Esophagus squamous epithelium (tissue), 5 donors: ENCODE data around the gene NKG7. TPM values are rescaled to one million over a fixed set of nuclear protein-coding genes. Genes with fewer than 3 reads are reported as not detected.
"Not testable (repeated sequence)": the region's sequence is repeated elsewhere in the genome, so short reads cannot be mapped to it uniquely, and the experiment has no call there.

Experiments used
- DNase-seq: peaks from one replicate; lab custom pipeline; 2025; lab: John Stamatoyannopoulos, UW
- H3K27ac ChIP-seq, 4 donors: fragments of 200-600 bp; sonication (generic); one replicate each; pipeline ENCODE4 v1.5.1; 2016 to 2019; ENCODE audit warnings: mild to moderate bottlenecking in 1 of 4
- H3K27me3 ChIP-seq, 4 donors: fragments of 200-600 bp; sonication (generic); 1 replicate in 3 of 4; 2 replicates in 1 of 4; pipeline versions ENCODE4 v1.5.1 to v1.6.0; 2017 to 2021; ENCODE audit warnings: antibody characterized with exemption in 1 of 4
- H3K36me3 ChIP-seq, 3 donors: fragments of 200-600 bp; sonication (generic); one replicate each; pipeline ENCODE4 v1.5.1; 2016 to 2019
- H3K4me1 ChIP-seq, 3 donors: fragments of 200-600 bp; sonication (generic); one replicate each; pipeline ENCODE4 v1.5.1; 2017 to 2019
- H3K4me3 ChIP-seq, 4 donors: fragments of 200-600 bp; sonication (generic); 1 replicate in 3 of 4; 2 replicates in 1 of 4; pipeline ENCODE4 v1.5.1; 2016 to 2019; ENCODE audit warnings: mild to moderate bottlenecking in 2 of 4, moderate library complexity in 1 of 4
- H3K9me3 ChIP-seq, 3 donors: fragments of 200-600 bp; sonication (generic); one replicate each; pipeline ENCODE4 v1.5.1; 2016 to 2019
- POLR2A ChIP-seq, 4 donors: fragments of 450-650 bp; IDR thresholded peaks; one replicate each; pipeline ENCODE4 v1.6.1; 2017; ENCODE audit warnings: antibody characterized with exemption in 4 of 4, mild to moderate bottlenecking in 4 of 4, moderate library complexity in 3 of 4
- WGBS, 2 donors: methylation state at CpG; one replicate each; pipeline ENCODE4 v1.1.5; 2018; 5-methylcytosine and 5-hydroxymethylcytosine counted together
- intact Hi-C: fragments of 100-400 bp; cut with DNase I; formaldehyde crosslinking; loops from one replicate; pipeline ENCODE4 v1.15.0; 2022
- total RNA-seq, 4 donors: library from RNA; depleted of rRNA; stranded (reverse); fragments of >200 nt; gene quantifications; one replicate each; pipeline ENCODE4 v1.1.0, GENCODE V29; 2016
- TF ChIP-seq, protein P1 (sequence below), 6 experiments: fragments of 450-650 bp in 4 of 6; fragments of 200-600 bp in 2 of 6; sonication (generic) in 2 of 6; IDR thresholded peaks; one replicate each; pipeline ENCODE4 v1.5.1; 2016 to 2019; ENCODE audit warnings: antibody characterized with exemption in 6 of 6, mild to moderate bottlenecking in 4 of 6, moderate library complexity in 4 of 6
- donor health status: DM: yes; HTN: yes; CAD: no.

Gene NKG7
- total RNA-seq, 4 donors from 2014 or later: 0.50 to 2.5 (median 2.2) TPM; not detected in 1

DNA sequence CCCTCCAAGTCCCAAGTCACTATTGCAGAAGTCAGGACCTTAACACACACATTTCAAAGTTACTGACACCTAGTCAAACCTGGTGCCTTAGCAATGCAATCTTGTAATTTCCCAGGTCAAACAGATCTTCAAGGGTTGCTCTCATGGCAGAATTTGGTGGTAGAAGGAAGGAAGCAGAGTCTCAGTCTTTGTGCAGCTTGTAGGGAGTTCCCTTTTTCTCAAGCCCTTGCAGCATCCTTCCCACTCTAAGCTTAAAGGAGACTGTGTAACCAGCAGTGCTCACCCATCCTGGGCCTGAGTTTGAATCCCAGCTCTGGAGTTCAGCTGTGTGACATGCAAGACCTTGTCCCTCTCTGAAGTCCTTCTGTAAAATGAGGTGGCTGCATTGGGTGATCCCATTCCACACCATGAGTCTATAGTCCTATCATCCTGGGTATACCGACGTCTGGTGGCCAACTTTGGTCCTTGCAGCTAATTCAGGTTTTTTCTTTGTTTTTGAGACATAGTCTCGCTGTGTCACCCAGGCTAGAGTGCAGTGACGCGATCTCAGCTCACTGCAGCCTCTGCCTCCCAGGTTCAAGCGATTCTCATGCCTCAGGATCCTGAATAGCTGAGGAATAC is 35.2 kb upstream of the NKG7 start:
- TF ChIP-seq, protein P1, sequence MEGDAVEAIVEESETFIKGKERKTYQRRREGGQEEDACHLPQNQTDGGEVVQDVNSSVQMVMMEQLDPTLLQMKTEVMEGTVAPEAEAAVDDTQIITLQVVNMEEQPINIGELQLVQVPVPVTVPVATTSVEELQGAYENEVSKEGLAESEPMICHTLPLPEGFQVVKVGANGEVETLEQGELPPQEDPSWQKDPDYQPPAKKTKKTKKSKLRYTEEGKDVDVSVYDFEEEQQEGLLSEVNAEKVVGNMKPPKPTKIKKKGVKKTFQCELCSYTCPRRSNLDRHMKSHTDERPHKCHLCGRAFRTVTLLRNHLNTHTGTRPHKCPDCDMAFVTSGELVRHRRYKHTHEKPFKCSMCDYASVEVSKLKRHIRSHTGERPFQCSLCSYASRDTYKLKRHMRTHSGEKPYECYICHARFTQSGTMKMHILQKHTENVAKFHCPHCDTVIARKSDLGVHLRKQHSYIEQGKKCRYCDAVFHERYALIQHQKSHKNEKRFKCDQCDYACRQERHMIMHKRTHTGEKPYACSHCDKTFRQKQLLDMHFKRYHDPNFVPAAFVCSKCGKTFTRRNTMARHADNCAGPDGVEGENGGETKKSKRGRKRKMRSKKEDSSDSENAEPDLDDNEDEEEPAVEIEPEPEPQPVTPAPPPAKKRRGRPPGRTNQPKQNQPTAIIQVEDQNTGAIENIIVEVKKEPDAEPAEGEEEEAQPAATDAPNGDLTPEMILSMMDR (IDR thresholded peaks at IDR 0.05): peak in 5 of 6 experiments; percentile 44 to 73 (median 57)
- TF ChIP-seq POLR2A (IDR thresholded peaks at IDR 0.05): no peak
- intact Hi-C loops: loop anchor here (10.0 kb wide), 1 partner anchor 73 kb away; no protein-coding TSS in a partner anchor
- Histone ChIP-seq H3K4me3 (no peak overlapping the region), H3K9me3 (peaks cover 0 to 4% (median 3%) of the 10 kb centered on the region in 3 donors), H3K27me3 (peaks cover 0 to 7% (median 0%) of the 10 kb centered on the region in 4 donors), H3K4me1 (no peaks in the 10 kb centered on the region), H3K27ac (no peak overlapping the region), H3K36me3 (no peaks in the 10 kb centered on the region)
- 37 to 39% methylated on average over 6 of the region's 6 CpGs for WGBS, 2 donors
- DNase-seq: no peak

DNA sequence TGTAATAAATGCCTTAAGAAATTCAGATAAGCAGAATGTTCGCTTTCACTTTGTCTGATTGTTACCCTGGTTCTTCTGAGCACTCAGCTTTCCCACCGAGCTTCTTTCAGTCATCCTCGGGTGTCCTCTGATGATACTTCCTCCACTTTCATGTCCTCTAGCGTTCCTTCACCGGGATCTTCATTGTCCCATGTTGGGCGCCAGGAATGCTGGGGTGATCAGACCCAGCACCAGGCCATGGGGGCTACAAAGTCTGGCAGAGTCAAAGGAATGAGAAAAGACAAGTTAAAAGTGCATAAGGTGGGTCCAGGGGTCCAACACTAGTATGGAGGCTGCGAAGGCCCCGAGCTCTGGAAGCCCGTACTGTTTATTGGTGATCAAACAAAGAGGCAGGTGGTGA is 29.7 kb upstream of the NKG7 start:
- WGBS, 2 donors: 91 to 92% methylated on average over 8 to 9 of the region's 9 CpGs
- H3K27ac ChIP-seq: no peak overlapping the region
- H3K9me3 ChIP-seq: peaks cover 0 to 18% (median 11%) of the 10 kb centered on the region in 3 donors
- intact Hi-C loops: loop anchor here (10.0 kb wide), 1 partner anchor 67 kb away; no protein-coding TSS in a partner anchor
- H3K27me3 ChIP-seq: peaks cover 0 to 7% (median 0%) of the 10 kb centered on the region in 4 donors
- H3K36me3 ChIP-seq: no peaks in the 10 kb centered on the region
- peaks cover 0 to 9% (median 0%) of the 10 kb centered on the region in 3 donors for H3K4me1 ChIP-seq
- TF ChIP-seq, protein P1 (IDR thresholded peaks at IDR 0.05): no peak
- no peak for TF ChIP-seq POLR2A (IDR thresholded peaks at IDR 0.05)
- DNase-seq: no peak
- no peak overlapping the region for H3K4me3 ChIP-seq

DNA sequence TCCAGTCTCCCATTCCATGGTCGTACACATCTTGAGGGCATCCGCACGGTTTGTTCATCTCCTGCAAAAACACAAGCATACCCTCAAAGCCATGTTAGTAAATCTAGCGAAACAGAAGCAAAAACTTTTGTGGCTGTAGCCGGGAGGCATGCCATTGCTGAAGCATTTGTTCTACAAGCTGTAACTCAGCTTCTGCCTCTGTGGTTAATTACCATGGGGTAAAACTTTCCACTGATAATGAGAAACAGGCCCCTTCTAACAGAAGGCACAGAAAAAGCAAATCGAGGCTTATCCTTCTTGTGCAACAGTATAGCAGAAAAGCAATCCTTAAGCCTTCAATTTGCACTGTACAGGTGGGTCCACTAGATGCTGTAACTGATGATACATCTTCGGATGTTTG is 27.5 kb upstream of the NKG7 start:
- Histone ChIP-seq H3K4me1 (peaks cover 0 to 25% (median under 1%) of the 10 kb centered on the region in 3 donors), H3K9me3 (peaks cover 0 to 18% (median 11%) of the 10 kb centered on the region in 3 donors)
- H3K4me3 ChIP-seq, DNase-seq, H3K27me3 ChIP-seq, H3K36me3 ChIP-seq, H3K27ac ChIP-seq: not testable (repeated sequence)
- intact Hi-C loops: loop anchor here (10.0 kb wide), 1 partner anchor 65 kb away; no protein-coding TSS in a partner anchor
- 82 to 83% methylated on average over 7 of the region's 7 CpGs for WGBS, 2 donors

DNA sequence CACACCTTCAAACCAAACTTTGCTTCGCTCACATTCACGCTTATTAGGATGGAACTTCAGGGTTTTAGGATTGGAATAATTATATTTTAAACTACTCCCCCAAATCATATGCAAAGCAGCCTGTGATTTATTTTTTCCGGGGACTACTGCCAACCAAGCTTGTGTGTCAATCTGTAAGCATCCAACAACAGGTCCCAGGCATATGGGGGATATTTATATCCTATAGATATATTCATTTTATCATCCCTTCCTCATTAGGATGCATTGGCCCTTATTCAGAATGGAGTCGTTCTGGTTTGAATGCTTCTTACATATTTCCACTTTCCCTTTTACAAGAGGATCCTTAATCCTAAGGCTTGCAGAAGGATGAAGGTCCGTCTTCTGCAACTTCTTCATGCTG is 26.8 kb upstream of the NKG7 start:
- H3K27me3 ChIP-seq: no peaks in the 10 kb centered on the region
- 88 to 89% methylated on average over 5 of the region's 5 CpGs for WGBS, 2 donors
- H3K4me1 ChIP-seq: peaks cover 5 to 32% (median 7%) of the 10 kb centered on the region in 3 donors
- intact Hi-C loops: no loop called here
- H3K27ac ChIP-seq: no peak overlapping the region
- H3K9me3 ChIP-seq: peaks cover 0 to 18% (median 11%) of the 10 kb centered on the region in 3 donors
- H3K36me3 ChIP-seq: no peaks in the 10 kb centered on the region
- no peak overlapping the region for H3K4me3 ChIP-seq
- TF ChIP-seq POLR2A (IDR thresholded peaks at IDR 0.05): no peak
- TF ChIP-seq, protein P1 (IDR thresholded peaks at IDR 0.05): no peak
- DNase-seq: no peak

DNA sequence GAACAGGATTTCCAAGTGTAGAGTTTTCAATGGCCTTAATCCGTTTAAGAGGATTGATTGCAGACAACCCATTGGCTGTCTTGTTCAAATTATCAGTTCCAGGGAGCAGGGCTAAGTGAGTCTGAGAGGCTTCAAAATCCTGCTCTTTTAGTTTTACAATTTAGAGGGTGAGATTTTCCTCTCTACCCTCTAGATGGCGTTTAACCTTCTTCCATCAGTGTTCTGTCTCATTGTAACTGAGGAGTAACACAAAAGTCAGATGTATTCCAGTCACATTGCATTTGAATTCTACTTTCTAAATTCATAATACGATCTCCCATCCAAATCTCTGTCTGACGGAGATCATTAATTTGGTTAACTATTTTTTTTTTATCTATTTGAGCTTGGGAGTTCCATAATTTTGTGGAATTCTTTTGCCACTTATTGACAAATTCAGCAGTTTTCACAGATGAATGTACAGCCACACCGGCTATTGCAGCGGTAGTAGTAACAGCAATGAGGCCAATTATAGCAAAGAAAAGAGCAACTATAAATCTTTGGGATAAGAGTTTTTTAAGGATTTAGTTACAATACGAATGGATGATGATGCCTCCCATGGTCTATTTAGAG is 25.7 kb upstream of the NKG7 start:
- 43 to 44% methylated on average over 7 of the region's 7 CpGs for WGBS, 2 donors
- TF ChIP-seq POLR2A (IDR thresholded peaks at IDR 0.05): no peak
- TF ChIP-seq, protein P1 (IDR thresholded peaks at IDR 0.05): peak in 4 of 6 experiments; percentile 31 to 46 (median 38)
- Histone ChIP-seq H3K27me3 (no peaks in the 10 kb centered on the region), H3K4me1 (peaks cover 5 to 40% (median 11%) of the 10 kb centered on the region in 3 donors), H3K27ac (peak overlapping the region in 1 of 4 donors; percentile 28), H3K4me3 (no peak overlapping the region), H3K36me3 (no peaks in the 10 kb centered on the region), H3K9me3 (peaks cover 0 to 18% (median 11%) of the 10 kb centered on the region in 3 donors)
- DNase-seq: no peak
- intact Hi-C loops: no loop called here

DNA sequence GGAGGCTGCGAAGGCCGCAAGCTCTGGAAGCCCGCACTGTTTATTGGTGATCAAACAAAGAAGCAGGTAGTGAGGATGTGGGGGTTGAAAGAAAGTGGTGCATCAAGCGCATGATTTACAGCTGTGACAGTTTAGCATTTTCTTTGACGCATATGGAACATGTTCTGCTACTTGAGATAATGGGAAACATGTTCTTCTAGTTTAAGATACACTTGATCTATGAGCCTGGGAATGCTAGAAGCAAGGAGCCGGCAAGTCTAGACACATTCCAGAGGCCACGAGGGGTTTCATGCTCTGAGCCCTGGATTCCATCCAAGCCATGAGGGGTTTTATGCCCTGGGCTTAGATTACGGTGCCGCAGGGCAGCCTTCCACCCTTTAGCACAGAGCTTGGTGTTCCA is 25.0 kb upstream of the NKG7 start:
- intact Hi-C loops, H3K4me3 ChIP-seq, DNase-seq, H3K27me3 ChIP-seq, H3K36me3 ChIP-seq: not testable (repeated sequence)
- peak overlapping the region in 2 of 4 donors; percentile 7 to 28 for H3K27ac ChIP-seq
- peaks cover 5 to 40% (median 11%) of the 10 kb centered on the region in 3 donors for H3K4me1 ChIP-seq
- H3K9me3 ChIP-seq: peaks cover 0 to 12% (median 6%) of the 10 kb centered on the region in 3 donors
- WGBS, 2 donors: 49 to 65% methylated on average over 9 of the region's 9 CpGs
